Psoas muscle (tissue), 8 donors: ENCODE data around the gene DDX24. TPM values are rescaled to one million over a fixed set of nuclear protein-coding genes. Genes with fewer than 3 reads are reported as not detected.

Experiments
- ATAC-seq, 4 donors: fragments of 200-7000 bp; cut with Tn5 transposase; one replicate each; pipeline ENCODE4 v1.9.1; 2020; ENCODE audit warnings: moderate library complexity in 3 of 4, mild to moderate bottlenecking in 2 of 4
- DNase-seq, 2 donors: peaks; one replicate each; pipeline ENCODE4 v3.0.0-alpha.2; 2020
- H3K27ac ChIP-seq: fragments of 200-600 bp; one replicate; pipeline ENCODE4 v1.8.0; 2022
- H3K27me3 ChIP-seq, 3 donors: fragments of 200-600 bp in 1 of 3; one replicate each; pipeline versions ENCODE4 v1.6.1 to v1.8.0; 2013 to 2022; ENCODE audit warnings: low read length in 2 of 3, mild to moderate bottlenecking in 2 of 3, moderate library complexity in 1 of 3; ENCODE audit not compliant: insufficient read depth in 3 of 3
- H3K36me3 ChIP-seq, 2 donors: fragments of 200-600 bp in 1 of 2; one replicate each; pipeline versions ENCODE4 v1.6.1 to v1.8.0; 2013 to 2022; ENCODE audit warnings: low read depth in 1 of 2, mild to moderate bottlenecking in 1 of 2, moderate library complexity in 1 of 2; ENCODE audit not compliant: insufficient read depth in 1 of 2
- H3K4me1 ChIP-seq: fragments of 200-600 bp; one replicate; pipeline ENCODE4 v1.8.0; 2022
- H3K4me3 ChIP-seq: fragments of 200-600 bp; one replicate; pipeline ENCODE4 v1.8.0; 2022; ENCODE audit warnings: mild to moderate bottlenecking
- H3K9me3 ChIP-seq: fragments of 200-600 bp; one replicate; pipeline ENCODE4 v1.8.0; 2022
- WGBS, 3 donors: extraction: QIAGEN DNeasy Blood & Tissue Kit; methylation state at CpG; one replicate each; pipeline versions ENCODE4 v1.1.6 to v1.1.7; 2013; 5-methylcytosine and 5-hydroxymethylcytosine counted together
- intact Hi-C, 2 donors: fragments of 100-400 bp; cut with DNase I; formaldehyde crosslinking; loops; one replicate each; pipeline versions ENCODE4 v1.11.0 to v1.14.2; 2022
- polyA plus RNA-seq, 3 donors: library from polyadenylated mRNA; stranded (reverse); fragments of 200-250 nt; gene quantifications; one replicate each; pipeline ENCODE4 v1.2.3, GENCODE V29; 2013
- total RNA-seq, 4 donors: library from RNA; stranded (reverse); fragmentation: NEBNext Ultra II Directional in 2 of 4; extraction: Animal tissue kit (Norgen Biotek cat#: 25700) in 2 of 4; gene quantifications; one replicate each; pipeline versions ENCODE4 v1.2.1 to v1.2.4, GENCODE V29; 2021 to 2023
- TF ChIP-seq, protein P1 (sequence below): fragments of 200-600 bp; IDR thresholded peaks from one replicate; pipeline ENCODE4 v1.8.0; 2022; ENCODE audit warnings: antibody characterized with exemption
- donor health status: healthy with polysubstance abuse.
- donor health status: DM: no; HTN: no; CAD: no; lungs with moderate emphysema.
- donor health status: Bipolar disorder and iron deficiency.
- donor health status: healthy.
- donor health status: DM: yes; HTN: yes; CAD: no.
- donor health status: DM: no; HTN: no; CAD: no.
- donor health status: DM: no; HTN: no; CAD: no.
- donor health status: DM: yes; HTN: yes; CAD: no.

The DDX24 gene
- total and polyA plus RNA-seq, 7 donors, result 66.5 to 190 (median 145) TPM

DNA sequence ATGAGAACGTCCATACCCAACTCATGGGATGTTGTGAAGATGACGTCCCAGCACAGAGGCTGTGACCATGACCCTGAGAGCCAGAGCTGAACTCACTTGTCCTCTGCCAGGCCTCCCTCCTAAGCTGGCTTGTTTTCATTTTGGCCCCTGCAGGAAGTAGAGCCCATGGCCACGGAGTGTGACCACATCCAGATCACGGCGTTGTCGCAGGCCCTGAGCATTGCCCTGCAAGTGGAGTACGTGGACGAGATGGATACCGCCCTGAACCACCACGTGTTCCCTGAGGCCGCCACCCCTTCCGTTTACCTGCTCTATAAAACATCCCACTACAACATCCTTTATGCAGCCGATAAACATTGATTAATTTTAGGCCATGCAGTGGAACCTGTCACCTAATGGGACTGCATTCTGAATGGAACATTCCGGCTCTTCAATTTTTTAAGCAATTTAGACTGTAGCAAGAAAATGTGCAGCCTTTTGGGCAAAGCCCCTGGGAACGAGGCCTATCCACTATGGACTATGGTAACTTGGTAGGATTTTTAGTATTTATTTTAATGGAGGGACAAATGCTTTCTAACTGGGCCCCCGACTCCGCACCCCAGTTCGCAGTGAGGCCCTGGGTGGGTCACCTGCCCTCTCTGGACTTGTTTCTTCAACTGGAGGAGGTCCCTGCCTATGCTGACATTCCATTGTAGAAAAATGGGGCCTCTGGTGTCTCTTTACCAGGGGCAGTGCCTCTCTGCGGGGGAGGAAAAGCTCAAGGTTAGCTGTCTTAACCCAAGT, 35.2 kb downstream of the DDX24 start:
- Histone ChIP-seq H3K9me3 (no peaks in the 10 kb centered on the region), H3K4me3 (no peak overlapping the region), H3K27ac (no peak overlapping the region), H3K27me3 (no peaks in the 10 kb centered on the region), H3K36me3 (peaks cover 6 to 67% of the 10 kb centered on the region in 2 donors), H3K4me1 (peaks cover 26% of the 10 kb centered on the region)
- peak in 1 of 2 donors; percentile 5 for DNase-seq
- no peak for ATAC-seq
- 88 to 89% (median 89%) methylated on average over 19 of the region's 19 CpGs for WGBS, 3 donors
- intact Hi-C loops, result no loop called here
- TF ChIP-seq, protein P1, sequence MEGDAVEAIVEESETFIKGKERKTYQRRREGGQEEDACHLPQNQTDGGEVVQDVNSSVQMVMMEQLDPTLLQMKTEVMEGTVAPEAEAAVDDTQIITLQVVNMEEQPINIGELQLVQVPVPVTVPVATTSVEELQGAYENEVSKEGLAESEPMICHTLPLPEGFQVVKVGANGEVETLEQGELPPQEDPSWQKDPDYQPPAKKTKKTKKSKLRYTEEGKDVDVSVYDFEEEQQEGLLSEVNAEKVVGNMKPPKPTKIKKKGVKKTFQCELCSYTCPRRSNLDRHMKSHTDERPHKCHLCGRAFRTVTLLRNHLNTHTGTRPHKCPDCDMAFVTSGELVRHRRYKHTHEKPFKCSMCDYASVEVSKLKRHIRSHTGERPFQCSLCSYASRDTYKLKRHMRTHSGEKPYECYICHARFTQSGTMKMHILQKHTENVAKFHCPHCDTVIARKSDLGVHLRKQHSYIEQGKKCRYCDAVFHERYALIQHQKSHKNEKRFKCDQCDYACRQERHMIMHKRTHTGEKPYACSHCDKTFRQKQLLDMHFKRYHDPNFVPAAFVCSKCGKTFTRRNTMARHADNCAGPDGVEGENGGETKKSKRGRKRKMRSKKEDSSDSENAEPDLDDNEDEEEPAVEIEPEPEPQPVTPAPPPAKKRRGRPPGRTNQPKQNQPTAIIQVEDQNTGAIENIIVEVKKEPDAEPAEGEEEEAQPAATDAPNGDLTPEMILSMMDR, result no peak

DNA sequence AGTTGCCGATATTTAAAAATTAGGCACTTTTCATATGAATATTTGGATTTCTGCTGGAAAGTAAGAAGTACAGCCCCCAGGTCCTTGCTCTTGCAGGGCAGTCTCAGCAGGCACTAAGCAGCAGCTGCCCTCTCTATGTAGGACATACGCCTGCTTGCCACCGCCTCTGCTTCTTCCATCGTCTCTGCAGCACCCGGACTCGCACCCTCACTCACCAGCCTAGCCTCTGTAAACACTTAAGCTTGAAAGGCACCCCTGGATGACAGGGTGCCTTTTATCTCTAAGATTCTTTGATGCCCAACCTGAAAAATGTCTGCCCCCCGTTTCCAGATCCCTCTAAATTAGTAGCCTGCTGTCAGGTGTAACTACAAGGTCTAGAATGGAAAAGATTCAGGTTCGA, 35.9 kb downstream of the DDX24 start:
- Histone ChIP-seq H3K36me3 (peaks cover 6 to 60% of the 10 kb centered on the region in 2 donors), H3K27ac (no peak overlapping the region), H3K4me1 (peaks cover 24% of the 10 kb centered on the region), H3K4me3 (no peak overlapping the region), H3K27me3 (no peaks in the 10 kb centered on the region), H3K9me3 (no peaks in the 10 kb centered on the region)
- intact Hi-C loops, result no loop called here
- DNase-seq (no peak), ATAC-seq (no peak)
- TF ChIP-seq, protein P1, result no peak
- WGBS, 3 donors, result 93 to 94% (median 93%) methylated on average over 8 of the region's 8 CpGs

DNA sequence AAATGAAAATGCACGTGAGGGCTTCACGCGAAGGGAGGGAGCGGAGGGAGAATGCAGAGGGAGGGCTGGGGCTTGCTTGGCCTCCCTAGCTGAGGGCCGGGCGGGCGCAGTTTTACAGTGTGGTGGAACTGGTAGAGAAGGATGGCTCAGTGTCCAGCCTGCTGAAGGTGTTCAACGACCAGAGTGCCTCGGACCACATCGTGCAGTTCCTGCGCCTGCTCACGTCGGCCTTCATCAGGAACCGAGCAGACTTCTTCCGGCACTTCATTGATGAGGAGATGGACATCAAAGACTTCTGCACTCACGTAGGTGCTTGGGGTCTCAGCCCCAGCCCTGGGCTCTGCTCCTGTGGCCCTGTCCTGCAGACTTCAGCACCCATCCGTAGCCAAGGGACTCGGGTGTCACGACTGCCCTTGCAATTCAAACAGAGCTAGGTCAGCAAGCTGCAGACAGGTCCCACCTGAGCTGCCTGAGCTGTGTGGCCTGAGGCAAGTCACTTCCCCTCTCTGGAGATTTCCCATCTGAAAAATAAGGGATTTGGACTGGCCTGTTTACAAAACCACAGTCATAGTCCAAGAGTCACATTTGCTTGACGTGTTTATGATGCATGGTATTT, 36.4 kb downstream of the DDX24 start:
- Histone ChIP-seq H3K36me3 (peaks cover 6 to 55% of the 10 kb centered on the region in 2 donors), H3K27ac (no peak overlapping the region), H3K4me1 (peaks cover 24% of the 10 kb centered on the region), H3K9me3 (no peaks in the 10 kb centered on the region), H3K27me3 (no peaks in the 10 kb centered on the region), H3K4me3 (no peak overlapping the region)
- no peak for ATAC-seq
- no peak for DNase-seq
- intact Hi-C loops, result no loop called here
- TF ChIP-seq, protein P1, result no peak
- 90 to 92% (median 91%) methylated on average over 20 of the region's 20 CpGs for WGBS, 3 donors

DNA sequence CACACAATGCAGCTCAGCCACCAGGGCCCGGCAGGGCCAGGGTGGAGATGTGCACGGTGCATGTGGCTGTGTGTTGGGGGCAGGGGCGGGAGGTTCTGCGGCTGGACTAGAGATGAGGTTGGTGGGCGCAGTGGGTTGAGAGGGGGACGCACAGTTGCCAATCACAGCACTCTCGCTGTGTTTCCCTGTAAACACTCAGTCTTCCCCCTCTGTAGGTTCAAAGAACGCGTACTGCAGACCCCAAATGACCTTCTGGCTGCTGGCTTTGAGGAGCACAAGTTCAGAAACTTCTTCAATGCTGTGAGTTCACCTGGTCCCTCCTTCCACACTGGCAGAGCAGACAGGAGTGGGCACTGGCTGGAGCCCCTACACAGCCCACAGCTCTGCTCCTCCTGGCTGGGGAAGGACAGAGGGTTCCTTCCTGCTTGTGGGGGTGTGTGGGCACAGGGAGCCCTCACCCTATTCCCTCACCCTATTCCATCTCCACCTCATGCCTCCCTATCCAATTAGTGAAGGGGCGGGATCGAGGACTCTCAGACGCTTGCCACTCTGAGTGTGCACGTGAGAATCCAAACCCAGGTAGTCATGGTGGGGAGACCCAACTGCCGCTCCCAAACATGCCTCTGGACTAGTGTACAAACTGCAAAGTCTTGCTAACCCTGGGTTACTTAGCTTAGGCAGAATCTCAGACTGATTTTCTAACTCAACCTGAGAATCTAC, 37.1 kb downstream of the DDX24 start:
- TF ChIP-seq, protein P1, result no peak
- peaks cover 6 to 48% of the 10 kb centered on the region in 2 donors for H3K36me3 ChIP-seq
- no peak overlapping the region for H3K27ac ChIP-seq
- 82 to 88% (median 84%) methylated on average over 14 of the region's 14 CpGs for WGBS, 3 donors
- ATAC-seq, result no peak
- H3K27me3 ChIP-seq, result no peaks in the 10 kb centered on the region
- H3K4me1 ChIP-seq, result peaks cover 24% of the 10 kb centered on the region
- intact Hi-C loops, result no loop called here
- H3K4me3 ChIP-seq, result no peak overlapping the region
- DNase-seq, result no peak
- H3K9me3 ChIP-seq, result no peaks in the 10 kb centered on the region
